HepG2 (cell line): Measurements from ENCODE around the gene CCL18.

Experiments
- CREB1 ChIP-seq, 2 experiments: fragments of 450-650 bp in 1 of 2; IDR thresholded peaks; 2 replicates each; pipeline ENCODE4 v1.6.1; 2016 to 2017; ENCODE audit warnings: control low read depth in 1 of 2, mild to moderate bottlenecking in 1 of 2, missing compliant biosample characterization in 1 of 2, missing genetic modification characterization in 1 of 2
- HOMEZ ChIP-seq: IDR thresholded peaks from 2 replicates; pipeline ENCODE4 v1.6.1; 2016; ENCODE audit warnings: low read depth
- KAT2B ChIP-seq: fragments of 150-350 bp; IDR thresholded peaks from 2 replicates; pipeline ENCODE4 v1.6.1; 2014; ENCODE audit warnings: low read depth, low read length, borderline replicate concordance
- KLF13 ChIP-seq: sonication (generic); formaldehyde crosslinking; IDR thresholded peaks from 2 replicates; pipeline ENCODE4 v1.4.0; 2020; ENCODE audit warnings: mild to moderate bottlenecking, missing genetic modification reagents
- NCOR1 ChIP-seq: fragments of 200-600 bp; sonication (generic); IDR thresholded peaks from 2 replicates; pipeline ENCODE4 v1.7.0; 2017; ENCODE audit warnings: antibody characterized with exemption, low read length, borderline replicate concordance
- NR1H2 ChIP-seq: sonication (generic); formaldehyde crosslinking; IDR thresholded peaks from 2 replicates; pipeline ENCODE4 v1.8.1; 2022; ENCODE audit warnings: low read depth, missing genetic modification reagents, borderline replicate concordance
- NR2C2 ChIP-seq: sonication (generic); formaldehyde crosslinking; IDR thresholded peaks from 2 replicates; pipeline ENCODE4 v1.4.0; 2020; ENCODE audit warnings: missing genetic modification reagents, mild to moderate bottlenecking, moderate library complexity, borderline replicate concordance
- POLR2A ChIP-seq, 2 experiments: IDR thresholded peaks; 2 replicates each; pipeline ENCODE4 v1.6.1; 2011; ENCODE audit warnings: low read depth in 2 of 2, low read length in 2 of 2, mild to moderate bottlenecking in 1 of 2, moderate library complexity in 1 of 2; ENCODE audit not compliant: insufficient read depth in 1 of 2
- SOX5 ChIP-seq: IDR thresholded peaks from 2 replicates; pipeline ENCODE4 v1.6.1; 2016; ENCODE audit warnings: borderline replicate concordance
- SP1 ChIP-seq, 2 experiments: fragments of 450-650 bp in 1 of 2; sonication (generic) in 1 of 2; formaldehyde crosslinking in 1 of 2; IDR thresholded peaks; 2 replicates each; pipeline versions ENCODE4 v1.4.0 to v1.6.1; 2016 to 2020; ENCODE audit warnings: missing genetic modification reagents in 1 of 2
- ZNF318 ChIP-seq: sonication (generic); formaldehyde crosslinking; IDR thresholded peaks from 2 replicates; pipeline ENCODE4 v1.4.0; 2020; ENCODE audit warnings: mild to moderate bottlenecking, missing genetic modification reagents
- TF ChIP-seq, protein P1 (sequence below): sonication (generic); formaldehyde crosslinking; IDR thresholded peaks from 2 replicates; pipeline ENCODE4 v1.5.0; 2020; ENCODE audit warnings: mild to moderate bottlenecking, missing genetic modification reagents, moderate library complexity
- TF ChIP-seq, protein P2 (sequence below): sonication (generic); formaldehyde crosslinking; IDR thresholded peaks from 2 replicates; pipeline ENCODE4 v1.4.0; 2020; ENCODE audit warnings: missing genetic modification reagents

DNA sequence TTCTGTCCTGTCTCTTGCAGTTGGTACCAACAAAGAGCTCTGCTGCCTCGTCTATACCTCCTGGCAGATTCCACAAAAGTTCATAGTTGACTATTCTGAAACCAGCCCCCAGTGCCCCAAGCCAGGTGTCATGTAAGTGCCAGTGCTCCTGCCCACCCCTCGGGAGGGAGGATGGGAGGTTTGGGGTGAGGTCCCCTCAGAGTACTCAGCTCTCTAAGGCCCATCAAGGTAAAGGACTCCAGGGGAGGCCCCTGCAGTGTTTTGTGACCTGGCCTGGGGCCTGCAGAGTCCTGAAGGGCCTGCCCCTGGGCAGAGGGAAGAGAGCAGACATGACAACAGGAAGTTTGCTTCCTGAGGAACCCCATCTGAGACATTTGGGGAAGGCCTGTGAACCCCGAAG is 6.4 kb downstream of the CCL18 start:
- TF ChIP-seq, protein P1, sequence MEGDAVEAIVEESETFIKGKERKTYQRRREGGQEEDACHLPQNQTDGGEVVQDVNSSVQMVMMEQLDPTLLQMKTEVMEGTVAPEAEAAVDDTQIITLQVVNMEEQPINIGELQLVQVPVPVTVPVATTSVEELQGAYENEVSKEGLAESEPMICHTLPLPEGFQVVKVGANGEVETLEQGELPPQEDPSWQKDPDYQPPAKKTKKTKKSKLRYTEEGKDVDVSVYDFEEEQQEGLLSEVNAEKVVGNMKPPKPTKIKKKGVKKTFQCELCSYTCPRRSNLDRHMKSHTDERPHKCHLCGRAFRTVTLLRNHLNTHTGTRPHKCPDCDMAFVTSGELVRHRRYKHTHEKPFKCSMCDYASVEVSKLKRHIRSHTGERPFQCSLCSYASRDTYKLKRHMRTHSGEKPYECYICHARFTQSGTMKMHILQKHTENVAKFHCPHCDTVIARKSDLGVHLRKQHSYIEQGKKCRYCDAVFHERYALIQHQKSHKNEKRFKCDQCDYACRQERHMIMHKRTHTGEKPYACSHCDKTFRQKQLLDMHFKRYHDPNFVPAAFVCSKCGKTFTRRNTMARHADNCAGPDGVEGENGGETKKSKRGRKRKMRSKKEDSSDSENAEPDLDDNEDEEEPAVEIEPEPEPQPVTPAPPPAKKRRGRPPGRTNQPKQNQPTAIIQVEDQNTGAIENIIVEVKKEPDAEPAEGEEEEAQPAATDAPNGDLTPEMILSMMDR (CRISPR knock-in tag): no peak
- TF ChIP-seq NCOR1 (no peak), KLF13 (CRISPR knock-in tag) (no peak), NR2C2 (CRISPR knock-in tag) (no peak), SOX5 (no peak), NR1H2 (CRISPR knock-in tag) (no peak), KAT2B (no peak), ZNF318 (CRISPR knock-in tag) (no peak), POLR2A (IDR thresholded peaks at IDR 0.05; ENCODE audit: insufficient read depth in 1 of 2, low read depth in 2 of 2, low read length in 2 of 2) (no peak), SP1 (IDR thresholded peaks at IDR 0.05) (no peak), SP1 (CRISPR knock-in tag; IDR thresholded peaks at IDR 0.05) (no peak), CREB1 (IDR thresholded peaks at IDR 0.05) (no peak), CREB1 (CRISPR knock-in tag; IDR thresholded peaks at IDR 0.05) (no peak), HOMEZ (CRISPR knock-in tag) (no peak)
- TF ChIP-seq, protein P2, sequence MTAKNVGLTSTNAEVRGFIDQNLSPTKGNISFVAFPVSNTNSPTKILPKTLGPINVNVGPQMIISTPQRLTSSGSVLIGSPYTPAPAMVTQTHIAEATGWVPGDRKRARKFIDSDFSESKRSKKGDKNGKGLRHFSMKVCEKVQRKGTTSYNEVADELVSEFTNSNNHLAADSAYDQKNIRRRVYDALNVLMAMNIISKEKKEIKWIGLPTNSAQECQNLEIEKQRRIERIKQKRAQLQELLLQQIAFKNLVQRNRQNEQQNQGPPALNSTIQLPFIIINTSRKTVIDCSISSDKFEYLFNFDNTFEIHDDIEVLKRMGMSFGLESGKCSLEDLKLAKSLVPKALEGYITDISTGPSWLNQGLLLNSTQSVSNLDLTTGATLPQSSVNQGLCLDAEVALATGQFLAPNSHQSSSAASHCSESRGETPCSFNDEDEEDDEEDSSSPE (CRISPR knock-in tag): no peak
